ENCODE results near the gene ACTR6. TPM values are rescaled to one million over a fixed set of nuclear protein-coding genes. Genes with fewer than 3 reads are reported as not detected.

ACTR6 gene
- total RNA-seq, 3 donors from 2014 or later: 11.2 to 33.5 (median 21.0) TPM

GRCh38 chr12:100163416-100164152 is 37.0 kb upstream of the ACTR6 start:
- H3K9me3 ChIP-seq: no peaks in the 10 kb centered on the region
- H3K27ac ChIP-seq: no peak overlapping the region
- H3K36me3 ChIP-seq: no peaks in the 10 kb centered on the region
- peaks cover 0 to 4% of the 10 kb centered on the region in 2 donors for H3K4me1 ChIP-seq
- intact Hi-C loops (cut with DNase I; ENCODE audit: low total_unique reads): no loop called here
- no peak for TF ChIP-seq POLR2AphosphoS5 (IDR thresholded peaks at IDR 0.05)
- no peak for TF ChIP-seq POLR2A (IDR thresholded peaks at IDR 0.05)
- TF ChIP-seq CTCF (IDR thresholded peaks at IDR 0.05): no peak
- no peaks in the 10 kb centered on the region for H3K27me3 ChIP-seq
- peak; percentile 70 to 81 for DNase-seq (ENCODE audit: low spot score in 2 of 2)
- peak overlapping the region in 2 of 3 donors; percentile 32 to 55 for H3K4me3 ChIP-seq

GRCh38 chr12:100164153-100164704 is 36.4 kb upstream of the ACTR6 start:
- Histone ChIP-seq H3K4me3 (peak overlapping the region in 2 of 3 donors; percentile 32 to 55), H3K27ac (no peak overlapping the region), H3K36me3 (no peaks in the 10 kb centered on the region), H3K4me1 (peaks cover 0 to 4% of the 10 kb centered on the region in 2 donors), H3K27me3 (no peaks in the 10 kb centered on the region), H3K9me3 (no peaks in the 10 kb centered on the region)
- TF ChIP-seq CTCF (IDR thresholded peaks at IDR 0.05) (no peak), POLR2A (IDR thresholded peaks at IDR 0.05) (no peak), POLR2AphosphoS5 (IDR thresholded peaks at IDR 0.05) (no peak)
- intact Hi-C loops (cut with DNase I; ENCODE audit: low total_unique reads): no loop called here
- DNase-seq (ENCODE audit: low spot score in 2 of 2): no peak

- H3K36me3 ChIP-seq: no peaks in the 10 kb centered on the region
- intact Hi-C loops (cut with DNase I; ENCODE audit: low total_unique reads): no loop called here
- H3K4me1 ChIP-seq: peaks cover 0 to 4% of the 10 kb centered on the region in 2 donors
- TF ChIP-seq POLR2A (IDR thresholded peaks at IDR 0.05): no peak
- no peak for TF ChIP-seq CTCF (IDR thresholded peaks at IDR 0.05)
- H3K4me3 ChIP-seq: no peak overlapping the region
- no peaks in the 10 kb centered on the region for H3K27me3 ChIP-seq
- H3K27ac ChIP-seq: no peak overlapping the region
- DNase-seq (ENCODE audit: low spot score in 2 of 2): no peak
- H3K9me3 ChIP-seq: no peaks in the 10 kb centered on the region
These were observed 35.3 kb upstream of the ACTR6 start for GRCh38 chr12:100165356-100165755.

- H3K4me3 ChIP-seq: no peak overlapping the region
- no peak for TF ChIP-seq POLR2A (IDR thresholded peaks at IDR 0.05)
- TF ChIP-seq POLR2AphosphoS5 (IDR thresholded peaks at IDR 0.05): no peak
- no peak for TF ChIP-seq CTCF (IDR thresholded peaks at IDR 0.05)
- intact Hi-C loops (cut with DNase I; ENCODE audit: low total_unique reads): no loop called here
- H3K4me1 ChIP-seq: peaks cover 0 to 4% of the 10 kb centered on the region in 2 donors
- no peak for DNase-seq (ENCODE audit: low spot score in 2 of 2)
- H3K27me3 ChIP-seq: no peaks in the 10 kb centered on the region
- no peaks in the 10 kb centered on the region for H3K36me3 ChIP-seq
- no peak overlapping the region for H3K27ac ChIP-seq
- no peaks in the 10 kb centered on the region for H3K9me3 ChIP-seq
These were observed 34.4 kb upstream of the ACTR6 start for GRCh38 chr12:100166232-100166631.

GRCh38 chr12:100168562-100168961 is 32.1 kb upstream of the ACTR6 start:
- Histone ChIP-seq H3K27ac (no peak overlapping the region), H3K9me3 (no peaks in the 10 kb centered on the region), H3K27me3 (no peaks in the 10 kb centered on the region), H3K4me1 (peaks cover 0 to 4% of the 10 kb centered on the region in 2 donors), H3K36me3 (no peaks in the 10 kb centered on the region), H3K4me3 (no peak overlapping the region)
- TF ChIP-seq POLR2A (IDR thresholded peaks at IDR 0.05) (no peak), CTCF (IDR thresholded peaks at IDR 0.05) (no peak), POLR2AphosphoS5 (IDR thresholded peaks at IDR 0.05) (no peak)
- no peak for DNase-seq (ENCODE audit: low spot score in 2 of 2)
- intact Hi-C loops (cut with DNase I; ENCODE audit: low total_unique reads): no loop called here

Data from breast epithelium (tissue), 4 donors.